SHP77 (cell line): ENCODE data around the gene ARFGEF3.

Experiments
- DNase-seq, 2 experiments: peaks; one replicate each; lab custom pipeline; 2025; lab: John Stamatoyannopoulos, UW

Gene ARFGEF3

GRCh38 chr6:138241934-138242333 is 80.2 kb downstream of the ARFGEF3 start:
- DNase-seq = no peak

- no peak for DNase-seq
These were observed 81.4 kb downstream of the ARFGEF3 start for GRCh38 chr6:138242987-138243592.

GRCh38 chr6:138245751-138246150 is 84.0 kb downstream of the ARFGEF3 start:
- no peak for DNase-seq

GRCh38 chr6:138246650-138247440 is 85.1 kb downstream of the ARFGEF3 start:
- DNase-seq = no peak

- no peak for DNase-seq
These were observed 86.3 kb downstream of the ARFGEF3 start for GRCh38 chr6:138248011-138248410.

GRCh38 chr6:138248878-138249277 is 87.1 kb downstream of the ARFGEF3 start:
- no peak for DNase-seq

GRCh38 chr6:138250053-138250452 is 88.3 kb downstream of the ARFGEF3 start:
- DNase-seq = no peak

GRCh38 chr6:138250513-138251247 is 88.9 kb downstream of the ARFGEF3 start:
- DNase-seq = no peak

- DNase-seq = no peak
These were observed 92.0 kb downstream of the ARFGEF3 start for GRCh38 chr6:138253731-138254130.

- DNase-seq = no peak
These were observed 93.7 kb downstream of the ARFGEF3 start for GRCh38 chr6:138255443-138255842.

GRCh38 chr6:138257638-138258040 is 95.9 kb downstream of the ARFGEF3 start:
- DNase-seq = no peak

- DNase-seq = no peak
These were observed 96.5 kb downstream of the ARFGEF3 start for GRCh38 chr6:138258197-138258596.

- DNase-seq = no peak
These were observed 97.3 kb downstream of the ARFGEF3 start for GRCh38 chr6:138258991-138259390.

GRCh38 chr6:138261116-138261780 is 99.5 kb downstream of the ARFGEF3 start:
- DNase-seq = no peak

GRCh38 chr6:138263963-138264362 is 102.2 kb downstream of the ARFGEF3 start:
- no peak for DNase-seq

- DNase-seq = no peak
These were observed 102.7 kb downstream of the ARFGEF3 start for GRCh38 chr6:138264372-138264880.

GRCh38 chr6:138266095-138266494 is 104.4 kb downstream of the ARFGEF3 start:
- no peak for DNase-seq

GRCh38 chr6:138267971-138268895 is 106.5 kb downstream of the ARFGEF3 start:
- DNase-seq = no peak

GRCh38 chr6:138271451-138271850 is 109.7 kb downstream of the ARFGEF3 start:
- DNase-seq = no peak

GRCh38 chr6:138272533-138273315 is 111.0 kb downstream of the ARFGEF3 start:
- DNase-seq = no peak
